GM21528 (cell line): Measurements from ENCODE around the gene SGTA.

ENCODE experiments used
- ATAC-seq: cut with Tn5 transposase; IDR thresholded peaks from one replicate; pipeline ENCODE4 v1.9.1; 2021; ENCODE audit warnings: mild to moderate bottlenecking, moderate library complexity; ENCODE audit not compliant: unreplicated experiment, low FRiP score

Gene SGTA

GRCh38 chr19:2731181-2731995 lies 51.7 kb downstream of the SGTA start:
- ATAC-seq, result no peak

DNA sequence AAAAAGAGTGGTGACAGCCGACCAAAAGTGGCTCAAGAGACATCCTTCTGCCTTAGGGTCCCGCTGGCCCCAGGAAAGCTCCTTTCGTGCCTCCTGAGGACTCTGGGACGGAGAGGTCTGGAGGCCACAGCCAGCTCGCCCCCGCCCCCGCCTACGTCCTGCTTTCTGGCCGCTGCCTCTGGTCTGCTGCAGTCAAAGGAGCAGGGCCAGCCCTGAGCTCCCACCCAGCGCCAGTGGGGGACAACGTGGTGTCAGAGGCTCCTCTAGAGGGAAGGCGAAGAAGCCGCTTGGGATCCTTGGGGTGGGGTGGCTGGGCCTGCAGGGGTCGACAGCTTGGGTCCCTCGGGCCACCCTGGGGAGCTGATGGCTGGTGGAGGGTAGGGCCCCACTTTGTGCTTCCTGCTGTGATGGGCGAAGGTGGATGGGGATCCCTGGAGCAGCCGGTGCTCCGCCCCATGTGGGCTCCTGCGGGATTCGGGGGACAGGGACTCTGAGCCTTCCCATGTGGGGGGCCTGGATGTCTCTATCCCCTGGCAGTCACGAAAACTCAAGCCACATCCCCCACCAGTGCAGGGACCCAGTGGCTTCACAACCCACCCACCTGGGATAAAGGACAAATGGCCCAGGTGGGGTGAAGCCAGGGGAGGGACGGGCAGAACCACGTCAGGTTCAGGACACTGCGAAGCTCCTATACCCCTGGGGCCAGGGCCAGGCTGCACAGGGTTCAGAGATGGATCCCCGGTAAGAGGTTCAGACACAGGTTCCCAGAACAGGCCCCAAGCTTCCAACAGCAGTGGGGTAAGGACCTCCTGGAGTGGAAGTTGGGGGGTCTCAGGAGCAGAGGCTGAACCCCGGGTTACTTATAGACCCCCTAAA lies 52.9 kb downstream of the SGTA start:
- no peak for ATAC-seq

DNA sequence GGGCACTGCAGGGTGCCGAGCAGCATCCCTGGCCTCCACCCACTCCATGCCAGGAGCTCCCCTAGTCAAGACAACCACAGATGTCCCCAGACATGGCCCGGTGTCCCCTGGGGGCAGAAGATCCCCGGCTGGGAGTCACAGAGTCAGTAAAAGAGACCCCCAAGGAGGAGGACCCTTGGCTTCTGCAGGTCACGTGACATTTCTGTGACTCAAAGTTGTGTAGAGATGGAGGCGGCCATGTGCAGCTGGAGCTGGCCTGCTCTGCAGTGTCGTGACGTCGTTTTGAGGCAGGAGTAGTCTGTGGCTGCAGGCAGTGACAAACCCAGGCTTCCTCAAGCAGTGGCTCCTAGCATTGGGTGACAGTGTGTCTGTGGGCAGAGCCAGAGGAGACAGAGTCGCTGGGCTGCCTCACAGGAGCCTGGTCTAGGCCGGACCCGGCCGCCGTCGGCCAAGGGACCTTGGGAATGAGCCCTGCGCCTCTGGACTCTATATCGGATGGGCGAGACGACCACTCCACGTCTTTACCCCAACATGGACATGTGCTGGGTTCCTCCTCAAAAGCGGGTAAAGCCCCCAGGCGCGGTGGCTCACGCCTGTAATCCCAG lies 54.2 kb downstream of the SGTA start:
- no peak for ATAC-seq

GRCh38 chr19:2727640-2727944 lies 55.5 kb downstream of the SGTA start:
- ATAC-seq, result no peak

DNA sequence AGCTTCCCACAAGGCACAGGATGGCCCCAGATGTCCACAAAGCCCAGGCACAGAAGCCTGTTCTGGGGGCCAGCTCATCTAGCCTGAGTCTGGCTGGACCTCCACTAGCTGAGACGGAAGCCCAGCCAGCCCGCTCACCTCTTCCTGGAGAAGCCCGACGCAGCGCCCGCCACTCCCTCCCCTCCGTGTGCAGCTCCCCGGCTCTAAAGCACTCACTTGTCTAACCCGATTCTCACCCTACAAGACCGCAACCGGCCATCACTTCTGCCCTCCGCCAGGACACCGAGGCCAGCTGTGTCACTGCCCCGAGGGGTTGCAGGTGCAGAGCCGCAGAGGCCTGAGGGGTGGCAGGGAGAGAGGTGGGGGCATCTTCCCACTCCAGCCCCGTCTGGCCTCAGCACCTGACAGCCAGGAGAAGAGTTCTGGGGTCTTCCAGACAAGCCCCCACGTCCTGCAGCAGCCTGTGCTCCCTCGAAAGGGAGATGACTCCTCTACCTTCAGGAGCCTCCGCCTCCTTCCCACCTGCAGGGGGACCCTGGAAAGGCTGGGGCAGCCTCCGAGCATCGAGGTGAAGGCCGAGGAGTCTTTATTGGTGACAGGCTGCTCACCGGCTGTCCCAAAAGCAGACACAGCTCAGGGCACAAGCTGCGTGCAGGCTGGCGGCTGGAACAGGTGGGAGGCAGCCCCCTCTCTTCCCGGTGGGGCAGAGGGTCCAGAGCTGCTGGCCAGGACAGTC lies 56.0 kb downstream of the SGTA start:
- ATAC-seq, result no peak

DNA sequence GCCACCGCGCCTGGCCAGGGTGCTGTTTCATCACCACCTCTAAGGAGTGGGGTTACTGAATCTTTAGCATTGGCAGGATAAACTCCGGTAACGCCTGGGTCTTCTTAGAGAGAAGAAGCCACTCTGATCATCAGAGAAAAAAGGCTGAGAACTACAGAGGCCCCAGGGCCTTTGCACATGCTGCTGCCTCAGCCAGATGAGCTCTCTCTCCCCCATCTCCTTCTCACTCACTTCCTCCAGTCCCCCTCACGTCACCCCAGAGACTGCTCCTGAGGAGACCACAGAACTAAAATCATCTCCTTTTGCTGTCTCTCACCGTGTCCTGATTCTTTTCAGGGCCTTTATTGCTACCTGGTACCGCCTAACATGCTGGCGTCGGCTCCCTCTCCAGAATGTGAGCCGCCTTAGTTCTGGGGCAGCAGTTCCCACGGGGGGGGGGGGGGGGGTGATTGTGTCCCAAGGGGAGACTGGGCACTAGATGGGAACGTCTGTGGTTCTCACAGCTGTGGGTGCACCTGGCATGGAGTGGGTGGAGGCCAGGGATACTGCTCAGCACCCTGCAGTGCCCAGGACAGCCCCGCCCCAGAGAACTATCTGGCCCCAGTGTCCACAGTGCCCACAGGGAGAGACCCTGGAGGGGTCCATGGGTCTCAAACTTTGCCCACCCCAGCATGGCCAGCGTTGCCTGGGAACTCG lies 56.8 kb downstream of the SGTA start:
- ATAC-seq, result no peak

DNA sequence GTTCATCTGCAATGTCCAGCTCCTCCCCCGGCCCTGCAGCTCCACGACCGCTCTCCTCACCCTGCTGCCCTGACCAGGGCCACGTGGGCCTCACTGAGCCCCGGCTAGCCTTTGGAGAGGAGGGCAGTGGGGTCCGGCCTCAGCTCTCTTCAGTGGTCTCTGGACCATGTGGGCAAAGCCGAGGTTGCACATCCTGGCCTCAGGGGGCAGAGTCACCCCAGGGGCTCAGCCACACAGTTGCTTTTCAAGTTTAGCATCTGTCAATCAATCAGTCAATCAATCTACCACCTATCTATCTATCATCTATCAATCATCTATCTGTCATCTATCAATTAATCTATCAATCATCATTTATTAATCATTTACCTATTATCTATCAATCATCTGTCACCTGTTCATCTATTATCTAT lies 58.9 kb downstream of the SGTA start:
- no peak for ATAC-seq

DNA sequence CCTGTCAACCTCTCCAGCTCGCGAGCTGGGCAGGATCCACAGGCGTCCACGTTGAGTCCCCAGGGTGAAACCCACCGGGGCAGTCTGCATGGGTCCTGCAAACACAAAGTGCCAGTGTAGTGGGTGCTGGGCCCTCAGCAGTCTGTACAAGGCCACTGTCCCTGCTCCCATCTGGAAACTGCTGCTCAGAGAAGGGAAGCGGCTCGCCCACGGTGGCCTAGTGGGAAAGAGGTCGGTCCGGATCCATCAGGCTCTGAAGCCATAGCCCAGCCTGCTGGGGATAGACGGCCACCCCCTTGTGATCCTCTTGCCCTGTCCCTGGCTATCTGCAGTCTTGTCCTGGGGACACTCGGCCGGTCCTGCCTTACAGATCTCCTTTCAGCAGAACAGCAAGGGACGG lies 59.3 kb downstream of the SGTA start:
- no peak for ATAC-seq

- ATAC-seq, result no peak
These were observed 59.7 kb downstream of the SGTA start for GRCh38 chr19:2723345-2723715.

DNA sequence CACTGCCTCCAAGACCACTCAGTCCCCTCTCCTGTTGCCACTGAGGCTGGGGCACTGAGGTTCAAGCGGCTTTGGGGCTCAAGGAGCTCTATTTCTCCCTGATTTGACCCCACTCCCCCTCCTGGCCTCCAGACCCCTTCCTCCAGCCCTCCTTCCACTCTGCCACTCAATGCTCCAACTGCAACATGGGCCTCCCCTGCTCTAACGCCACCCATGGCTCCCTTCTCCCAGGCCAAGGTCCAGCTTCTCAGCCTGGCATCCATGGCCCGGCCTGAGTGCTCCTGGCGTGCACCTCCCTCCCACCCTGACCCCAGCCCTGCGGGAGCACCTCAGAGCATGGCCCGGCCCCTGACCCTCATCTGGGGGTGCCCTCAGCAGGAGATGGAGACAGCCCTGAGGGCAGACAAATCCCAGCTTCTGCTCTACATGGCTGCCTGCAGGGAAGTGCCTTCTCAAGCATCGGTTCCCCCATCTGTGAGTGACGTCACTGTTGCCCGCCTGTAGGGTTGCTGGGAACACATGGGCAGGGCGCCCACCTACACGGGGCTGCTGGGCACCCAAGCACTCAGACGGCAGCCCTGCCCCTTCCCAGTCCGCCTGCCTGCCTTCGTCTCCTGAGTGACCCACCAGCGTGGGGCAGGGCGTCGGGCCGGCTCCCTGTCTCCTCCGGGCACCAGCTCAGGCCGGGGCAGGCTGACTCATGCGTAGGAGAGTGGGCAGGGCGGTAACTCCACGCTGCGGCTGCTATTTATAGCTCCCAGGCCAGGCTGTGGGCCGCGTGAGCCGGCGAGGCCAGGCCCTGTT lies 60.3 kb downstream of the SGTA start:
- ATAC-seq, result no peak

DNA sequence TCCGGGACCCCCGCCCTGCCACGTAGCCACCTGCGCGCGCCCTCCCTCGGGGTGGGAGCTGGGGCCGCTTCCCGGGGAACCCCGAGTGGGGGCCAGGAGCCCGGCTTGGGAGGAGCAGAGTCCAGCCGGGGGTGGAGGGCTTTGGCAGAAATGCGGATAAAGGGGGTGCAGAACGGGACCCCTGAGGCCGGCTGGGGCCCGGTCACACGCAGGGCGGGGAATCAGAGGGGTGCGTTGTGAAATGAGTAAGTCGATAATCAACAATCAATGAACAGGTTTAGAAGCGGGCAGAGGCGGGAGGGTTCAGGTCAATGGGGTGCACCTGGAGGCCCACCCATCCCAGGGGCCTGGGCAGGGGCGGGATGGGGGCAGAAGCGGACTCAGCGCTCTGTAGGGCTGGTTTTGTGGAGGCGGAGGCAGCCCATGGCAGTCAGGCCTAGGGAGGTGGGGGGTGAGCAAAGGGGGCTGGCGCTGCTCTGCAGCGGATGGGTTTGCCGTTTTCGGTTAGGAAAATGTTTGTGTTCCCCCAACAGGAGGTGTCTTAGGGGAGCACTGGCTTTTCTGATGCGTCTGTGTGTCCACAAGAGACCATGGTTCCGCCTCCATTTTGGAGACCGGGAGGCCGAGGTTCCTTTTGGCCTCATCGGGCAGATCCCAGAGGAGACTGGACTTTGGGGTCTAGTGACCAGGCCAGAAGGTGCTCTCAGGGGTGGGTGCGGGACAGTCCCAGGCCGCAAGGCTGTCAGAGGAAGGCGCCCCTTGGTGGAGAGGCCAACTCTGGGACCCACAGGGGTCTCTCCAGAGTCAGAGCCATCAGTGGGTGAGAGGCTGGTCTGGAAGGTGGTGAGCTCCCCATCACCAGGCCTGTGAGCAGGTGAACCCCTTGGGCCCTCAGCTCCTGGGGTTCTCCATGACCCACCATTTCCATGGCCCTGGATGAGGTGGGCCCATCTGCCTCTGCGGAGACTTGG lies 61.2 kb downstream of the SGTA start:
- ATAC-seq, result no peak

DNA sequence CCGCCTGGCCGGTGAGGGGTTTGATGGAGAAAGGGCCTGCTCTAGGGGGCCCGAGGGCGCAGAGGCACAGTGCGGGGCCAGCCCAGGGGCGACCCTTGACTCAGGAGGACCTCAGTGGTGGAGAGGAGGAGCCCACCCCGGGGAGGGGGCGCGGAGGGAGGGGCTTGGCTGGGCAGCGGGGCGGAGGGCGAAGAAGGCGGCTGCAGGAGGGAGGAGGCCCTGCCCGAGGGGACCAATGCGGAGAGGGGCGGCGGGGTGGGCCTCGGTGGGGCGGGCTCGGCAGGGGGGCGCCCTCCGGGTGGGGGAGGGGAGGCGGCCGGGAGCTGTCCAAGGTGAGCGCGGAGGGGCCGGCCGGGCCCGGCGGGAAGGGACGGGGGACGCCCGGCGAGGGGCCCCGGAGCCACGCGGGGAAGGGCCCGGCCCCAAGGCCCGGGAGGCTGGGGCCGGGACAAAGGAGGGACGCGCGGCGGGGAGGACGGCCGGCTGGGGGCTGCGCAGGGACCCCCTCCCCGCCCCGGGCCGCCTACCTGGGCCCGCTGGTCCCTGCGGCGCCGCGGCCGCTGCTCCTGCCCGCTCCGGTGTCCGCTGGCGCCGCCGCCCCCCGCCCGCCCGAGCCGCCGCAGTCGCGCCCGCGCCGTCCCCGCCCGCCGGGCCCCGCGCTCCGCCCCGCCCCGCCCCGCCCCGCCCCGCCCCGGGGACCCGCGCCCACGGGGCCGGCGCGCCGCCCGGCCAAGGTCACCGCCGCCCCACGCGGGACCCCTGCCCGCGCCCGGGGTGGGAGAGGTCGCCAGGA lies 62.1 kb downstream of the SGTA start, which contains the start of gene DIRAS1:
TSS of gene DIRAS1 (minus strand) at position 596 of the 793 bp plus-strand sequence. CDS start 3,566 bp downstream, outside the sequence.
- no peak for ATAC-seq

GRCh38 chr19:2719920-2720776 lies 62.9 kb downstream of the SGTA start:
- ATAC-seq, result no peak

DNA sequence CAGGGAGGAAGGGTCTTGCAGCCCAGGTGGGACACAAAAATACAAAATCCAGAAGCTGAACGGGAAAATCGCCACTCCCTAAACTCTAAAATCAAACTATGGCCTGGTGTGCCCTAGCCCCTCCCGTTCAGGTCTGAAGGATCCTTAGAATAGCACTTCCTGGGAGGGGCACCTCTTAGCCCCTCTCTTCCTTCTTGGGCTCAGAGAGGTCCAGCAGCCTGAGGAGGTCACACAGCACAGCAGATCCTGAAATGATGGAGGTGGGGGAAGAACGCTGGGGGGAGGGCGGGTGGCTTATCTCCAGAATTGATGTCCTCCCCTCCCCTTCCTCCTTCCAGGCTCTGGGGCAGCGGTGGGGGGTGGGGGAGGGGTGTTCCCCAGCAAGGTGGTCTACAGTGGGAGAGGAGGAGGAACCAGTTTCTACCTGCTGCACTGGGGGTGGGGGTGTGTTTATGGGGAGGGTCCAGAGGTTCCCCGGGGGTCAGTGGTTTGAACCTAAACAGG lies 63.8 kb downstream of the SGTA start:
- ATAC-seq, result no peak

GRCh38 chr19:2717638-2718541 lies 65.2 kb downstream of the SGTA start:
- ATAC-seq, result no peak
